Progenitor cell of endocrine pancreas (in vitro differentiated cells): ENCODE measurements around the gene IFI30. TPM values are rescaled to one million over a fixed set of nuclear protein-coding genes. Genes with fewer than 3 reads are reported as not detected.
A peak's percentile ranks its signal among the peaks of the same experiment; 100 is the strongest.

Experiments used
- DNase-seq: peaks from one replicate; pipeline ENCODE4 v3.0.0; 2021; ENCODE audit warnings: low spot score; ENCODE audit not compliant: unreplicated experiment
- H3K27ac Mint-ChIP-seq: 2 replicates; pipeline ENCODE4 v1.8.0; 2021; ENCODE audit warnings: mild to moderate bottlenecking, moderate library complexity, mixed read lengths
- H3K27me3 Mint-ChIP-seq: 2 replicates; pipeline ENCODE4 v1.8.0; 2021; ENCODE audit warnings: mixed read lengths
- H3K36me3 Mint-ChIP-seq: 2 replicates; pipeline ENCODE4 v1.8.0; 2022; ENCODE audit warnings: mixed read lengths; ENCODE audit not compliant: insufficient read depth
- H3K4me1 Mint-ChIP-seq: 2 replicates; pipeline ENCODE4 v1.8.0; 2021; ENCODE audit warnings: low read depth, mixed read lengths
- H3K4me3 Mint-ChIP-seq: 2 replicates; pipeline ENCODE4 v1.8.0; 2021; ENCODE audit warnings: low read depth, mild to moderate bottlenecking, moderate library complexity, mixed read lengths
- H3K9me3 Mint-ChIP-seq: 2 replicates; pipeline ENCODE4 v1.8.0; 2021; ENCODE audit warnings: low read depth, mixed read lengths
- CTCF ChIP-seq: fragments of 200-600 bp; sonication (generic); IDR thresholded peaks from one replicate; pipeline ENCODE4 v1.5.0; 2021; ENCODE audit warnings: antibody characterized with exemption, mild to moderate bottlenecking; ENCODE audit not compliant: unreplicated experiment
- total RNA-seq: library from RNA; stranded (reverse); gene quantifications from 2 replicates; pipeline ENCODE4 v1.2.1, GENCODE V29; 2021

Gene IFI30
- total RNA-seq, 1 donor from 2014 or later = not detected

- Mint-ChIP-seq H3K27ac (no peak overlapping the region), H3K4me1 (no peaks in the 10 kb centered on the region), H3K4me3 (no peak overlapping the region), H3K9me3 (no peaks in the 10 kb centered on the region), H3K27me3 (peaks cover 22% of the 10 kb centered on the region), H3K36me3 (peaks cover 15% of the 10 kb centered on the region)
- no peak for TF ChIP-seq CTCF
- DNase-seq = no peak
Observed at GRCh38 chr19:18173054-18173571, 500 bp upstream of the IFI30 start.

- no peak for DNase-seq
- H3K27me3 Mint-ChIP-seq = peaks cover 22% of the 10 kb centered on the region
- H3K36me3 Mint-ChIP-seq = peaks cover 11% of the 10 kb centered on the region
- no peaks in the 10 kb centered on the region for H3K9me3 Mint-ChIP-seq
- TF ChIP-seq CTCF = no peak
- no peak overlapping the region for H3K4me3 Mint-ChIP-seq
- H3K4me1 Mint-ChIP-seq = no peaks in the 10 kb centered on the region
- no peak overlapping the region for H3K27ac Mint-ChIP-seq
Observed at GRCh38 chr19:18174983-18175382, 1.4 kb downstream of the IFI30 start.

- H3K27ac Mint-ChIP-seq = peak overlapping the region; percentile 52
- peaks cover 3% of the 10 kb centered on the region for H3K36me3 Mint-ChIP-seq
- TF ChIP-seq CTCF = no peak
- no peaks in the 10 kb centered on the region for H3K4me1 Mint-ChIP-seq
- DNase-seq = no peak
- H3K4me3 Mint-ChIP-seq = no peak overlapping the region
- peaks cover 22% of the 10 kb centered on the region for H3K27me3 Mint-ChIP-seq
- H3K9me3 Mint-ChIP-seq = no peaks in the 10 kb centered on the region
Observed at GRCh38 chr19:18176367-18177310, 3.0 kb downstream of the IFI30 start.

- Mint-ChIP-seq H3K4me3 (no peak overlapping the region), H3K27ac (no peak overlapping the region), H3K9me3 (no peaks in the 10 kb centered on the region), H3K4me1 (no peaks in the 10 kb centered on the region), H3K36me3 (no peaks in the 10 kb centered on the region), H3K27me3 (peaks cover 9% of the 10 kb centered on the region)
- no peak for TF ChIP-seq CTCF
- no peak for DNase-seq
Observed at GRCh38 chr19:18179957-18180356, 6.3 kb downstream of the IFI30 start.

- no peaks in the 10 kb centered on the region for H3K4me1 Mint-ChIP-seq
- H3K9me3 Mint-ChIP-seq = no peaks in the 10 kb centered on the region
- no peak for TF ChIP-seq CTCF
- H3K27ac Mint-ChIP-seq = no peak overlapping the region
- DNase-seq = no peak
- no peaks in the 10 kb centered on the region for H3K27me3 Mint-ChIP-seq
- no peak overlapping the region for H3K4me3 Mint-ChIP-seq
- no peaks in the 10 kb centered on the region for H3K36me3 Mint-ChIP-seq
Observed at GRCh38 chr19:18183529-18183928, 9.9 kb downstream of the IFI30 start.
